Calu3 (cell line): ENCODE measurements around the gene TCF7L2. TPM values are rescaled to one million over a fixed set of nuclear protein-coding genes. Genes with fewer than 3 reads are reported as not detected.

Experiments used
- BruUV-seq: library from RNA; stranded (reverse); fragments of 400-500 nt; replicated peaks from 2 replicates; lab custom pipeline; 2021; lab: Mats Ljungman, UMichigan
- CTCF ChIA-PET: fragments of 300-600 bp; sonication (Branson Sonifier 250); formaldehyde crosslinking; loops from one replicate; lab custom pipeline; 2022; ENCODE audit warnings: antibody characterized with exemption; lab: Charles Lee
- DNase-seq: peaks from one replicate; pipeline ENCODE4 v3.0.0; 2022
- H3K27ac Mint-ChIP-seq: one replicate; pipeline ENCODE4 v1.8.0; 2022; ENCODE audit warnings: mixed read lengths; ENCODE audit not compliant: unreplicated experiment
- H3K27me3 Mint-ChIP-seq: one replicate; pipeline ENCODE4 v1.8.0; 2022; ENCODE audit warnings: mixed read lengths; ENCODE audit not compliant: unreplicated experiment
- H3K36me3 Mint-ChIP-seq: one replicate; pipeline ENCODE4 v1.8.0; 2022; ENCODE audit warnings: mild to moderate bottlenecking, moderate library complexity, mixed read lengths; ENCODE audit not compliant: insufficient read depth, unreplicated experiment
- H3K4me1 Mint-ChIP-seq: one replicate; pipeline ENCODE4 v1.8.0; 2022; ENCODE audit warnings: mild to moderate bottlenecking, low read depth, mixed read lengths; ENCODE audit not compliant: unreplicated experiment
- H3K4me3 Mint-ChIP-seq: one replicate; pipeline ENCODE4 v1.8.0; 2022; ENCODE audit warnings: mild to moderate bottlenecking, low read depth, moderate library complexity, mixed read lengths; ENCODE audit not compliant: unreplicated experiment
- H3K9me3 Mint-ChIP-seq: one replicate; pipeline ENCODE4 v1.8.0; 2022; ENCODE audit warnings: low read depth, mixed read lengths; ENCODE audit not compliant: unreplicated experiment
- CTCF ChIP-seq: fragments of 200-600 bp; IDR thresholded peaks from one replicate; pipeline ENCODE4 v1.8.0; 2022; ENCODE audit warnings: antibody characterized with exemption; ENCODE audit not compliant: unreplicated experiment
- intact Hi-C: fragments of 100-400 bp; cut with micrococcal nuclease; formaldehyde crosslinking; loops from one replicate; pipeline ENCODE4 v1.10.0; 2022; ENCODE audit not compliant: unreplicated experiment
- total RNA-seq: library from RNA; stranded (reverse); gene quantifications from 2 replicates; pipeline ENCODE4 v1.2.3, GENCODE V29; 2022

The TCF7L2 gene
- total RNA-seq, 1 experiment from 2014 or later: 36.6 TPM

DNA sequence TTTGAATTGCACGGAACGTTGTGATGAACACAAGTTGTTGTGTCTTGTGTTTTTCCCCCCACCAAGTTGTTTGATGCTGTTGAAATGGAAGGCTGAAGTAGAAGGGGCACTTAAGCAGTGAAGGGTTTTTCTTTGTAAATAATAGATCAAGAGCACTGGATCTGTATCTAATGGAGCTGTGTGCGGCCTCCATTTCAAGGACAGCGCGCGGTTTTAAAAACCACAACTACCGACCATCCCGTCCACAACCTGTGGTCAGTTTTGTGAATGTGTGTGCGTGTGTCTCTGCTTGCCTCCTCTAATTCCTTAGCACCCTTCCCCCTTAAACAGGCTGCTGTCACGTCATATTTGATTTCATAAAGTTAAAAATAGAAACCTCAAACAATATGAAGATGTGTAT lies 165.5 kb downstream of the TCF7L2 start:
- DNase-seq: no peak
- no peak for TF ChIP-seq CTCF
- BruUV-seq: no TSS peak
- Mint-ChIP-seq H3K27ac (peak overlapping the region; percentile 10), H3K4me3 (peak overlapping the region; percentile 26), H3K36me3 (peaks cover 10% of the 10 kb centered on the region), H3K9me3 (no peaks in the 10 kb centered on the region), H3K27me3 (no peaks in the 10 kb centered on the region), H3K4me1 (peaks cover 54% of the 10 kb centered on the region)
- CTCF ChIA-PET: interaction anchor here (0.5 to 0.6 kb wide), 2 partner anchors 141 to 240 kb away, joined by 4 to 5 read pairs; no protein-coding TSS in a partner anchor
- intact Hi-C loops: no loop called here

DNA sequence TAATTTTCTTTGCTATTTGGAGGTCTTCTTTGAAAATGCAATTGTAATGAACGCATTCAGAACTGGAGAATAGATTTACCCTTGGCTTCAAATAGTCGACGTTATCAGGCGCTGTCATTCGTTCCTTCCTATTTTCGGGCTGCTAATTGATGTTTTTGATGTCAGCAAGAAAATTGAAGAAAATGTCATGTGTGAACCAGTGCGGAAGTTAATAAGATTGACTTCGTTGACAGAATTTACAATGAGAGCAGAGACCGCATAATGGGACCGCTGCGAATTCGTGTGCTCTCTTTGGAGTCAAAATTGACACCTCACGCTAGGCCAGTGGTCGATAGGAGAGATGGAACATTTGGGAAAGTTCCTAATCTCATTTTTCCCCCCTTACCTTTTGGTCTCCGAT lies 168.8 kb downstream of the TCF7L2 start:
- no TSS peak for BruUV-seq
- Mint-ChIP-seq H3K27ac (no peak overlapping the region), H3K4me3 (no peak overlapping the region), H3K36me3 (peaks cover 16% of the 10 kb centered on the region), H3K27me3 (no peaks in the 10 kb centered on the region), H3K9me3 (no peaks in the 10 kb centered on the region), H3K4me1 (peaks cover 56% of the 10 kb centered on the region)
- CTCF ChIA-PET: no interaction called here
- DNase-seq: no peak
- TF ChIP-seq CTCF: no peak
- intact Hi-C loops: no loop called here

GRCh38 chr10:113119801-113120200 lies 169.8 kb downstream of the TCF7L2 start:
- intact Hi-C loops: loop anchor here (10.0 kb wide), 2 partner anchors 395 to 565 kb away; no protein-coding TSS in a partner anchor
- Mint-ChIP-seq H3K36me3 (peaks cover 16% of the 10 kb centered on the region), H3K9me3 (no peaks in the 10 kb centered on the region), H3K4me3 (no peak overlapping the region), H3K4me1 (peaks cover 57% of the 10 kb centered on the region), H3K27ac (no peak overlapping the region), H3K27me3 (no peaks in the 10 kb centered on the region)
- BruUV-seq: no TSS peak
- CTCF ChIA-PET: no interaction called here
- TF ChIP-seq CTCF: no peak
- DNase-seq: no peak

- no peak overlapping the region for H3K4me3 Mint-ChIP-seq
- H3K4me1 Mint-ChIP-seq: peaks cover 52% of the 10 kb centered on the region
- H3K9me3 Mint-ChIP-seq: no peaks in the 10 kb centered on the region
- intact Hi-C loops: loop anchor here (10.0 kb wide), 2 partner anchors 396 to 566 kb away; no protein-coding TSS in a partner anchor
- H3K27ac Mint-ChIP-seq: no peak overlapping the region
- no TSS peak for BruUV-seq
- DNase-seq: no peak
- CTCF ChIA-PET: no interaction called here
- no peaks in the 10 kb centered on the region for H3K27me3 Mint-ChIP-seq
- TF ChIP-seq CTCF: no peak
- peaks cover 18% of the 10 kb centered on the region for H3K36me3 Mint-ChIP-seq
Observed at GRCh38 chr10:113121153-113121552, 171.1 kb downstream of the TCF7L2 start.
